Esophagus muscularis mucosa (tissue), 4 donors: ENCODE measurements around the gene XRN1.

Source experiments
- CTCF ChIP-seq, 3 experiments: fragments of 200-600 bp in 2 of 3; fragments of 450-650 bp in 1 of 3; sonication (generic) in 2 of 3; IDR thresholded peaks; one replicate each; pipeline ENCODE4 v1.5.1; 2017 to 2019; ENCODE audit warnings: antibody characterized with exemption in 3 of 3, mild to moderate bottlenecking in 2 of 3, moderate library complexity in 1 of 3
- EP300 ChIP-seq: sonication (generic); formaldehyde crosslinking; IDR thresholded peaks from one replicate; pipeline ENCODE4 v1.6.1; 2017; ENCODE audit warnings: antibody characterized with exemption
- POLR2A ChIP-seq: fragments of 450-650 bp; IDR thresholded peaks from one replicate; pipeline ENCODE4 v1.6.1; 2017; ENCODE audit warnings: antibody characterized with exemption, moderate library complexity, mild to moderate bottlenecking, low read depth
- POLR2AphosphoS5 ChIP-seq, 2 donors: sonication (generic); formaldehyde crosslinking; IDR thresholded peaks; one replicate each; pipeline ENCODE4 v1.6.1; 2017; ENCODE audit warnings: antibody characterized with exemption in 2 of 2

- TF ChIP-seq CTCF (IDR thresholded peaks at IDR 0.05) = no peak
- no peak for TF ChIP-seq EP300
- TF ChIP-seq POLR2A = no peak
- no peak for TF ChIP-seq POLR2AphosphoS5 (IDR thresholded peaks at IDR 0.05)
Measured at GRCh38 chr3:142447301-142447851, 461 bp downstream of the XRN1 start.
